Effector memory CD8-positive, alpha-beta T cell (primary cell): ENCODE measurements around the gene TMX1.

Source experiments
- ATAC-seq: fragments of 150-1000 bp; cut with Tn5 transposase; replicated peaks from 2 replicates; pipeline ENCODE4 v1.10.0; 2021; ENCODE audit warnings: mild to moderate bottlenecking, moderate library complexity
- DNase-seq, 3 experiments: peaks; one replicate each; pipeline ENCODE4 v3.0.0; 2021
- H3K27ac Mint-ChIP-seq, 2 donors: one replicate each; pipeline ENCODE4 v1.8.0; 2022; ENCODE audit warnings: mild to moderate bottlenecking in 2 of 2, mixed read lengths in 2 of 2, moderate library complexity in 2 of 2
- H3K27me3 Mint-ChIP-seq, 2 donors: one replicate each; pipeline ENCODE4 v1.8.0; 2022; ENCODE audit warnings: mixed read lengths in 2 of 2
- H3K36me3 Mint-ChIP-seq: one replicate; pipeline ENCODE4 v1.8.0; 2022; ENCODE audit warnings: mild to moderate bottlenecking, moderate library complexity, mixed read lengths; ENCODE audit not compliant: insufficient read depth
- H3K4me1 Mint-ChIP-seq, 2 donors: one replicate each; pipeline ENCODE4 v1.8.0; 2022; ENCODE audit warnings: low read depth in 2 of 2, mixed read lengths in 2 of 2
- H3K4me3 Mint-ChIP-seq, 2 donors: one replicate each; pipeline ENCODE4 v1.8.0; 2022; ENCODE audit warnings: mild to moderate bottlenecking in 2 of 2, mixed read lengths in 2 of 2, moderate library complexity in 2 of 2
- H3K9me3 Mint-ChIP-seq, 2 donors: one replicate each; pipeline ENCODE4 v1.8.0; 2022; ENCODE audit warnings: mixed read lengths in 2 of 2

Gene TMX1

DNA sequence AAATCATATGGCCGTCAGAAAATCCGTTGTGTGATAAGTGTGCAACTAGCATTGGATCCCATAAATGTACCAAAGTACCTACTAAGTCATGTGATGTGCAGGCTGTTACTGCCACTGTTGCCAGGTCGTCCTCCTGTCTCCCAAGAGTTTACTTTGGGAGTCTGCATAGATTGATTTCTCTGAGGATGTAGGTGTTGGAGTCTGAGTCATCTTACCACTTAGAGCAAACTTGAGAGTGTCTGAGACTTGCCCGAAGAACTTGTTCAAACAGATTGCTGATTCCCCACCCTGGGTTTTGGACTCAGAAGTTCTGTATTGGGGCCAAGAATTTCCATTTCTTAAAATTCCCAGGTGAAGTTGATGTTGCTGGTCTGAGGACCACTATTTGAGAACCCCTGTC is 11.4 kb downstream of the TMX1 start:
- ATAC-seq (no peak), DNase-seq (no peak)
- H3K4me1 Mint-ChIP-seq, result no peaks in the 10 kb centered on the region
- no peak overlapping the region for H3K4me3 Mint-ChIP-seq
- no peaks in the 10 kb centered on the region for H3K9me3 Mint-ChIP-seq
- no peak overlapping the region for H3K27ac Mint-ChIP-seq
- H3K36me3 Mint-ChIP-seq, result peaks cover 56% of the 10 kb centered on the region
- no peaks in the 10 kb centered on the region for H3K27me3 Mint-ChIP-seq

DNA sequence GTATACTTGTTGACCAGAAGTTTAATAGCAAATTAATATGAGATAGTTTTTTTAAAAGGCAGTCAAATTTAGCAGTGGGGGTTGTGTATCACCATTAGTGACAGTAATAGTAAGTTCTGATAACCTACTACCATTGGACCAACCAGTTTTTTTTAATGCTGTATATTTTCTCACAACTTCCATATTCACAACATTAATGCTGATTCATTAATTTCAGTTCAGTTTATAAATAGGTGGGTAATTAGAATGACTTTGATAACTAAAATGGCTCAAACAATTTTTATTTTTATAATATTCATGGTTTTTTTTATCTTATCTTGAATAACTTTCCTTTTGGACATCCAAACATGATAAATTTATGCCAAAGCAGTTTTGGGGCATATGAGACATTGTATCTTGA is 13.8 kb downstream of the TMX1 start:
- no peak for ATAC-seq
- H3K36me3 Mint-ChIP-seq, result peaks cover 55% of the 10 kb centered on the region
- H3K4me3 Mint-ChIP-seq, result no peak overlapping the region
- no peaks in the 10 kb centered on the region for H3K27me3 Mint-ChIP-seq
- H3K9me3 Mint-ChIP-seq, result no peaks in the 10 kb centered on the region
- DNase-seq, result no peak
- H3K27ac Mint-ChIP-seq, result no peak overlapping the region
- no peaks in the 10 kb centered on the region for H3K4me1 Mint-ChIP-seq

DNA sequence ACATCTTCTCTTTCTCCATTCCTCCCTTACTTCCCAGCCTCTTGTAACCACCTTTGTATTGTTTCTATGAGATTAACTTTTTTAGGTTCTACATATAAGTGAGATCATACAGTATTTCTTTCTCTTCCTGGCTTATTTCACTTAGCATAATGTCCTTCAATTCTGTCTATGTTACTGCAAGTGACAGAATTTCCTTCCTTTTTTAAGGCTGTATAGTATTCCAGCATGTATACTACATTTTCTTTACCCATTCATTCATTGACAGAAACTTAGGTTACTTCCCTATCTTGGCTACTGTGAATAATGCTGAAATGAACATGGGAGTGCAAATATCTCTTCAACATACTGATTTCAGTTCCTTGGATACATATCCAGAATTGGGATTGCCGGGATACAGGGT is 18.2 kb downstream of the TMX1 start:
- DNase-seq (no peak), ATAC-seq (no peak)
- Mint-ChIP-seq H3K4me3 (no peak overlapping the region), H3K9me3 (no peaks in the 10 kb centered on the region), H3K4me1 (peaks cover 0 to 4% of the 10 kb centered on the region in 2 donors), H3K27ac (no peak overlapping the region), H3K27me3 (no peaks in the 10 kb centered on the region), H3K36me3 (peaks cover 27% of the 10 kb centered on the region)

DNA sequence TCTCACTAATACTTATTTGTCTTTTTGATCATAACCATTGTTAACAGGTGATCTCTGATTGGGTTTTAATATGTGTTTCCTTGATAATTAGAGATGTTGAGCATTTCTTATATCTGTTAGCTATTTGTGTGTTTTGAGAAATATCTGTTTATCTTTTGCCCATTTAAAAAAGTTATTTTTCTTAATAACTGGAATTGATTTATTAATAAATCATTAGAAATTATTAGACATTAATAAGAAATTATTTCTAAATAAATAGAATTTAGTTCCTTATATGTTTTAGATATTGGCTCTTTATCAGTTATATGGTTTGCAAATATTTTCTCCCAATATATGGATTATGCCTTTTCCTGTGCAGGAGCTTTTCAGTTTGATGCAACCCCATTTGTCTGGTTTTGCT is 18.7 kb downstream of the TMX1 start:
- Mint-ChIP-seq H3K4me1 (peaks cover 0 to 4% of the 10 kb centered on the region in 2 donors), H3K27me3 (no peaks in the 10 kb centered on the region), H3K36me3 (peaks cover 27% of the 10 kb centered on the region), H3K27ac (no peak overlapping the region), H3K9me3 (no peaks in the 10 kb centered on the region), H3K4me3 (no peak overlapping the region)
- ATAC-seq (no peak), DNase-seq (no peak)

DNA sequence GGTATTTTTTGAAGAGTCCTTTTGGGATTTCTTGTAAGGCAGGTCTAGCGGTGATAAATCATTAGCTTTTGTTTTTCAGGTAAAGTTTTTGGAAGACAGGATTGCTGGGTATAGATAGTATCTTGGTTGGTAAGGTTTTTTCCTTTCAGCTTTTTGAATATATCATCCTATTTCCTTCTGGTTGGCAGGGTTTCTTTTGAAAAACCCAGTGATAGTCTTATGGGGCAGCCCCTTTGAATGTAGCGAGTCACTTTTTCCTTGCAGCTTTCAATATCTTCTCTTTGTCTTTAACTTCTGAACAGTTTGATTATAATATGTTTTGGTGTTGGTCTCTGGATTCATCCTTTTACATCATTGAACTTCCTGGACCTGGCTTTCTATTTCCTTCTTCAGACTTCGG is 20.2 kb downstream of the TMX1 start:
- Mint-ChIP-seq H3K36me3 (peaks cover 23% of the 10 kb centered on the region), H3K27me3 (no peaks in the 10 kb centered on the region), H3K27ac (no peak overlapping the region), H3K4me3 (no peak overlapping the region), H3K9me3 (no peaks in the 10 kb centered on the region), H3K4me1 (peaks cover 0 to 4% of the 10 kb centered on the region in 2 donors)
- ATAC-seq (no peak), DNase-seq (no peak)

DNA sequence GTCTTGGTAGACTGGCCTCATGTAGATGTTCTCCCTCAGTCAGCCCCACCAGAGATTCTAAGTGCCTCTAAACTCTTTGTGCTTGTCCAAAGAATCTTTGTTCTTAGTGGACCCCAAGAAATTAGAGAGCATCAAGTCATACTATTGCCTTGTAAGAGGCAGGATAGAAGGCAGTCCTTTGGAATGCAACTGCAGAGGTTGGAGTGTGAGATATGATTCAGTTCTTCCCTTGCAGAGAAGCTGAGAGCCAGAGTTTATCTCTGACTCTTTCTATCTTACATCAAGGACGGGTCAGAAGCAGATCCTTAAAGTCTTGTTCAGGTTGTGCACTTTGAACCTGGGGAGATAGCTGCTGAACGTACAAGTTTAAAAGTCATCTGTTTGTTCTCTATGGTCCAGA is 21.1 kb downstream of the TMX1 start:
- Mint-ChIP-seq H3K9me3 (no peaks in the 10 kb centered on the region), H3K27ac (no peak overlapping the region), H3K4me3 (no peak overlapping the region), H3K36me3 (peaks cover 15% of the 10 kb centered on the region), H3K27me3 (no peaks in the 10 kb centered on the region), H3K4me1 (peaks cover 0 to 4% of the 10 kb centered on the region in 2 donors)
- ATAC-seq (no peak), DNase-seq (no peak)

DNA sequence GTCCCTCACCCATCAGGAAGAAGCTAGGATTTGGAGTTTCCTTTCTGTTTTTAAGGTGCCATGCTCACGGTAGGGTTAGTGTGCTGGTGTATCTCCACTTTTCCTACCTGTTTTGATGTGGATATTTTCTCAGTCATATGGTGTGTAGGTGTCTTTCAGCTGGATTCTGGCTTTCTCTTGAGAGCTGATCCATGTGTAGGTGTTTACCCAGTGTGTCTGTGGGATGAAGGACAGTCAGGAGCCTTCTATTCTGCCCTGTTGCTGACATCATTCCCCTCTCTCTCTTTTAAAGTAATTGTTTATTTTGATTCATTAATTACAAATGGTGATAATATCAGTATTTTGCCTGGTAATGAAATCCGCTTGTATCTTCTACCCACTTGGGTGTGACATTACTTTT is 22.8 kb downstream of the TMX1 start:
- Mint-ChIP-seq H3K4me1 (peaks cover 0 to 4% of the 10 kb centered on the region in 2 donors), H3K27me3 (no peaks in the 10 kb centered on the region), H3K27ac (no peak overlapping the region), H3K36me3 (peaks cover 4% of the 10 kb centered on the region), H3K9me3 (no peaks in the 10 kb centered on the region), H3K4me3 (no peak overlapping the region)
- no peak for ATAC-seq
- DNase-seq, result no peak

DNA sequence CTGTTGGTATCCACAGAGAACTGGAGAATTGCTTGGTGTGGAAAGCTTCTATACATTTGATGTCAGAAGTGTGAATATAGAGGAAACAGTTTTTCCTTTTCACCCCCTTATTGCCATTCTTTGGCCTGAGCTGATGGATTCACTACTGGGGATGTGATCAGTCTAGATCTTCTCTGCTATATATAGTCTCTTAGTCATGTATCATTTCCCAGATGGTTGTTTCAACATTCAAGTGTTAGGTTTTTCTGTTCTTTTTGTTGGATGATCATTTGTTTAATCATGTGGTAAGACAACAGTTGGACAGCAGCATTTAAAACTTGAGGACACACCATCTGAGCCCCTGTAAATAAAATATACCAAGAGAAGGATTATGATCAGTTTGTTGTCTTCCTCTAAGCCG is 29.6 kb downstream of the TMX1 start:
- no peak for ATAC-seq
- Mint-ChIP-seq H3K4me3 (no peak overlapping the region), H3K36me3 (no peaks in the 10 kb centered on the region), H3K27ac (no peak overlapping the region), H3K9me3 (no peaks in the 10 kb centered on the region), H3K4me1 (no peaks in the 10 kb centered on the region), H3K27me3 (no peaks in the 10 kb centered on the region)
- no peak for DNase-seq

DNA sequence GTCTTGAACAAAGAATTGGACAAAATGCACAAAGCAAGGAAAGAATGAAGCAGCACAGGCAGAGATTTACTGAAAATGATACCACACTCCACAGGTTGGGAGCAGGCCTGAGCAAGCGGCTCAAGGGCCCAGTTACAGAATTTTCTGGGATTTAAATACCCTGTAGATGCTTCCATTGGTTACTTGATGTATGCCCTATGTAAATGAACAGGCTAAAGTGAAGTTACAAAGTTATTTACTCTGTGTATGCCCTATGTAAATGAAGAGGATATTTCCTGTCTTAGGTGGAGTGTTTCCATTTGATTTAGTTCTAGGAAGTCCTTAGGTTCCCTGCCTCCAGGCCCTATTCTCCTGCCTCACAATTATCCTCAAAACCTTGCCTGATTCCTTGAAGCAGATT is 36.6 kb downstream of the TMX1 start:
- ATAC-seq (no peak), DNase-seq (no peak)
- Mint-ChIP-seq H3K27ac (no peak overlapping the region), H3K36me3 (no peaks in the 10 kb centered on the region), H3K4me1 (no peaks in the 10 kb centered on the region), H3K9me3 (no peaks in the 10 kb centered on the region), H3K27me3 (no peaks in the 10 kb centered on the region), H3K4me3 (no peak overlapping the region)

DNA sequence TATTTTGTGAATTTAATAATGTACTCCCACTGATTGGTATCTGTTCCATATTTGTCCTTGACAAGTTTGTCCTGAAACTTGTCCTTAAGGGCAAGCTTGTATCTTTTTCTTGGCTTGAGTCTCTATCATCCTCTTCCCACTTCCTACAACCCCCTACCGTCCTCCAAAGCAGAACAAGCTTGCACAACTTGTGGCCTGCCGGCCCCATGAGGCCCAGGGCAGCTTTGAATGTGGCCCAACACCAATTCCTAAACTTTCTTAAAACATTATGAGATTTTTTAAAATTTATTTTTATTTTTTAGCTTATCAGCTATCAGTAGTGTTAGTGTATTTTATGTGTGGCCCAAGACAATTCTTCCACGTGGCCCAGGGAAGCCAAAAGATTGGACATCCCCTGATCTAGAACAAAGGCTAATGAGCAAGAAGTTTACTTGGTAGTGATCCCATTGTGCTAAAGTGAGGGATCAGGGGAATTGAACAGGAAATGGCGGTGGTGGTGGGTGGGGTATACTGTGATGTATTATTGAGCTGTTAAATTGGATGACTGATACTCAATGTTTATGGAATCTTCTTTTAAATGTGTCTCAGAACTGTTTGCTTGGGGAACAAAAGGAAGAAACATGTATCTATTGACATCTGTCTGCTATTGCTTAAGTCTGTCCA is 37.8 kb downstream of the TMX1 start:
- DNase-seq, result no peak
- no peaks in the 10 kb centered on the region for H3K4me1 Mint-ChIP-seq
- H3K4me3 Mint-ChIP-seq, result no peak overlapping the region
- no peaks in the 10 kb centered on the region for H3K9me3 Mint-ChIP-seq
- no peaks in the 10 kb centered on the region for H3K36me3 Mint-ChIP-seq
- H3K27me3 Mint-ChIP-seq, result no peaks in the 10 kb centered on the region
- no peak overlapping the region for H3K27ac Mint-ChIP-seq
- no peak for ATAC-seq

DNA sequence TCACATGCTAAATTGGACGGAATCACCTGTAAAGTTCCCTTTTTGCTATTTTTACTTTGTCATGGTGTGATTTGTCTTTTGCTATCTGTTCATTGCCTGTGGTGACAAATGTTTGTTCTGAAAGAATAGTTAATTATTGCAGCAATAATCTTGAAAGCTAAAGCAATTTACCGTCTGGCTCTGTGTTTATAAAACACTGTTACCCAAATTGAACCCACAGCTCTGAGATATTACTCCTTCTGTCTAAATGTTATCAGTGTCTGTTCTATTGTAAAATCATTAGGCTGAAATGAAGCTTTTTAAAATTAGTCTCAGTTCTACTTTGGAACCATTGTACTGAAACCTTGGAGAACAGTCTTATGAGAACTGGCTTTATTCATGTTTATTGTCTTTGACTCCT is 42.5 kb downstream of the TMX1 start:
- no peaks in the 10 kb centered on the region for H3K9me3 Mint-ChIP-seq
- ATAC-seq, result no peak
- H3K36me3 Mint-ChIP-seq, result no peaks in the 10 kb centered on the region
- no peak for DNase-seq
- H3K4me1 Mint-ChIP-seq, result no peaks in the 10 kb centered on the region
- no peaks in the 10 kb centered on the region for H3K27me3 Mint-ChIP-seq
- H3K27ac Mint-ChIP-seq, result no peak overlapping the region
- H3K4me3 Mint-ChIP-seq, result no peak overlapping the region

DNA sequence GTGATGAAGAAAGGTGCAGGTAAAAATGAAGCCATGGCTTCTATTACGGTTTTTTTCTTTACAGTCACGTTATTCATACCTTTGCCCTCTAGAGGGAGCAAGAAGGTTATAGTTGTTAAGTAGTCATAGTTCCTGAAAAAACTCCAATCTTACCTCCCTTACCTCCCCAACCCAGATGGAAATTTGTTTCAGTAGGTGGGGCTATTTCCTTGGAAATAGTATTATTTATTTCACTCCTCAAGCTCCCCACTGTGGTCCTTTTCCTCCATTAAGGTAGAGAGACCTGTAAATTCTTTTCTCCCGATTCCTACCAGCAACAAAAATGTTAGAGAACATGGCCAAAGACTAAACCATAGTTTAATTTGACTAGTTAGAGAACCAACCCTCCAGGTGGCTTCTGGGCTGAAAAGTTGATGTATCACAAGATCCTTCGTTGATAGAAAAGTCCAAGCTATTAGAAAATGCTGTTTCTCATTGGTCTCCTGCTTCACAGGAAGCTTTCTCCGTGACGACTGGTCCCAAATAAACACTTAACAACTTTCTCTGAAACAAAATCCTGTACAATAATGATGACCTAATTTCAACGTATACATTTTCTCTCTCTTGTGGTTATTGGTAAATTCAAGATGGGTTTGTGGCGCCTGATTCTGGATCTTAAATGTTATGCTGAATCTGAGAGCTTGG is 43.5 kb downstream of the TMX1 start:
- no peak for DNase-seq
- Mint-ChIP-seq H3K27me3 (no peaks in the 10 kb centered on the region), H3K36me3 (no peaks in the 10 kb centered on the region), H3K9me3 (no peaks in the 10 kb centered on the region), H3K27ac (no peak overlapping the region), H3K4me1 (no peaks in the 10 kb centered on the region), H3K4me3 (no peak overlapping the region)
- ATAC-seq, result peak; percentile 48

DNA sequence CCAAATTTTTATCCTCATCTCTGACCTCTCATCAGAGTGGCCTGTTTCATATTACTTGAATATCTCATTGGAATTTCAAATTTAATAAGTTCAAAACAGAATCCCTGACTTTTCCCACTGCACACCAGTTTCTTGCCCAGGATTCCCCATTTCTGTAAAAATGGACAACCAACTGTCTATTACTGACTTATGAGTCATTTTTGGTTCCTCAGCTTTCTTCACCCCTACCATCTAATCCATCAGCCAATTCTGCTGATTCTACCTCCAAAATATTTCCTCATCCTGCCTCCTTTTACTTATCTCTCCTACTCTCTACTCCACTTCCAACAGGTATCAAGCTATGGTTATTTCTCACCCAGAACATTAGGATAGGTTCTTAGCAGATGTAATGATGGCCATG is 44.2 kb downstream of the TMX1 start:
- Mint-ChIP-seq H3K4me1 (no peaks in the 10 kb centered on the region), H3K36me3 (no peaks in the 10 kb centered on the region), H3K4me3 (no peak overlapping the region), H3K27ac (no peak overlapping the region), H3K27me3 (no peaks in the 10 kb centered on the region), H3K9me3 (no peaks in the 10 kb centered on the region)
- DNase-seq, result no peak
- ATAC-seq, result no peak

DNA sequence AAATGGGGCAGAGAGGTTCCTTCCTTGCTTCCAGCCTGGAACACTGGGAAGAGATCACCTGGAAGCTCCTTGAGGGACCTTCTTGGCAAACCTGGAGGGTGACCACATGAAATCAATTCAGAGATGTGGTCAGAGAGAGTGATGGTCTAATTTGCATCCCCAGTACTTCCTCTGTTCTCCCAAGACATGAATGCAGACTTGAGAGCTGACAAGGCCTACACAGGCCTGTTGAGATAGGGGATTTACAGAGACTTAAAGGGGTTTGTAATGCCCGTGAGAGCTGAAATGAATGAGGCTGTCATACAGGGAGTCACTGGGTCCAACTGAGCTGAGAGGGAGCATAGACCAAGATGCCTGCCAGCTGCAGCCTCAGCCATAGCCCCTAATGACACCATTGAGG is 45.1 kb downstream of the TMX1 start:
- no peak overlapping the region for H3K4me3 Mint-ChIP-seq
- peaks cover 3% of the 10 kb centered on the region for H3K36me3 Mint-ChIP-seq
- H3K27ac Mint-ChIP-seq, result peak overlapping the region; percentile 20 to 82

More for the DNA sequence above, 45.1 kb downstream of the TMX1 start:
- H3K4me1 Mint-ChIP-seq, result no peaks in the 10 kb centered on the region
- ATAC-seq (no peak), DNase-seq (no peak)
- H3K9me3 Mint-ChIP-seq, result no peaks in the 10 kb centered on the region
- H3K27me3 Mint-ChIP-seq, result no peaks in the 10 kb centered on the region
